ENCODE data around the gene THAP12.

THAP12 gene

DNA sequence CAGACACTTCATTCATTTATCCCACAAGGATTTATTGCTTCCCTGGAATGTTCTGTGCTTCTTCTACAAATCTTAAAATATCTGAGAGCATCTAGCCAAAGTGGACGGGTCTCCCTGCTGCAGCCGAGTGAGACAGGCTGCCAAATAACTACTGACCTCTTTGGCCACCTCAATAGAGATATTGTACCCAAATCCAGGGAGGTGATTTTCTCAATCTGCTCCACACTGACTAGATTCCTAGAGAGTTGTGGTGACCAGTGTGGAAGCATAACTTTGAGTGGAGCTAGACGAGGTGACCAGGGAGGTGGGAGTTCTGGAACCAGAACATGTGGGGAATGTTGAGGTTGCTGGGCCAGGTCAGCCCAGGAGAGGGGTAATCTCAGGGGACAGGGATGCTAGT lies 77.5 kb downstream of the THAP12 start:
- DNase-seq (ENCODE audit: low spot score): no peak

DNA sequence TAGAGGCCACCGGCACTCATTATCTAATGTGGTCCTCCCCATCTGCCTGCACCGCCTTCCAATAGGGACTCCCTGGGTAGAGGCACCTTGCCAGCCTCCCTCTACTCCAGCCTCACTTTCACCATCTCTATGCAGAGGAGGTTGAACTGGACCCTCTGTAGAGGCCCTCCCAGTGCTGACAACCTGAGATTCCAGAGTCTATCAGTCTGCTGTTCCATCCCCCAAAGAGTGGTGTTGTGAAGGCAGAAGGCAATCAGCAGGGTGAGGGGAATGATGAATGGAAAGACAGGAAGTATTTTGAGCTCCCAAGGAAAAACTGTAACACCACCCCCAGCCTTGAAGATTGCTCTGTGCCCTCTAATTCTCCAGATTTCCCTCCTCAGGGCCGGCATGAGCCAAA lies 77.9 kb downstream of the THAP12 start:
- no peak for DNase-seq (ENCODE audit: low spot score)
